ENCODE data around the gene KRTAP10-4. TPM values are rescaled to one million over a fixed set of nuclear protein-coding genes. Genes with fewer than 3 reads are reported as not detected.
"Not testable (repeated sequence)": the region's sequence is repeated elsewhere in the genome, so short reads cannot be mapped to it uniquely, and the experiment has no call there.

KRTAP10-4 gene
- total RNA-seq, 1 donor from 2014 or later: not detected

- ATAC-seq: no peak
Observed at GRCh38 chr21:44581158-44581557, 7.6 kb downstream of the KRTAP10-4 start.

GRCh38 chr21:44582055-44582454 is 8.5 kb downstream of the KRTAP10-4 start:
- no peak for ATAC-seq

GRCh38 chr21:44583089-44583799 is 9.7 kb downstream of the KRTAP10-4 start:
- no peak for ATAC-seq

GRCh38 chr21:44583800-44584147 is 10.2 kb downstream of the KRTAP10-4 start:
- no peak for ATAC-seq

- no peak for ATAC-seq
Observed at GRCh38 chr21:44585892-44586291, 12.4 kb downstream of the KRTAP10-4 start.

GRCh38 chr21:44589094-44589493 is 15.6 kb downstream of the KRTAP10-4 start:
- no peak for ATAC-seq

DNA sequence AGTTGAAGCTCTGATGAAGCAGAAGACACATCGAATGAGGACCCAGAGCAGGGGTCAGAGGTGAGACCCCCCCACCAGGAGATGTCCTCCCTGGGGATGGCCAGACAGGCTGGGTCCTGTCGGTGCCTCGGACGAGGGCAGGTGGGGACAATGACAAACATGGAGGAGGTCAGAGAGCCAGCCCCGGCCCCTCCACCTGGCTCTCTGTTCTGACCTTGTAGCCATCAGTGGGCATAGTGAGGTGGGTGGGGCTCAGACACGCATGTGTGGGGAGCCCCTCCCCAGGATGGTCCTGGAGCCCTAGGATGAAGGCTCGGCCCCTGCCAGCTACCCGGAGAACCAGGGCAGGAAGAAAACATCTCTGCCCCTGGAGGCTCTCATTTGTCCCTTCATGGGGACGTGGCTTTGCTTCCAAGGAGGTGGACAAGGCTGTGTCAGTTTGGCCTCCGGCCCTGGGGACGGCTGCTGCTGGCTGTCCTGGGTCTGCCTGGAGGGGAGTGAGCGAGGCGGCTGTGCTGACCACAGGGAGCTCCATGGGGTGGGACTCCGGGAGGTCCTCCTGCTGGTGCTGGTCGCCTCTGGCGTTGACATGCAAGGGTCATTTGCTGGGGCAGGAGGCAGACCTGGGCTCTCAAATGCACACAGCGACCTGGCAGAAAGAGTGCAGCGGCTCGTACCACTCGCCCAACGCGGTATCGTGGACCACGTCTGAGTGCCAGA is 16.2 kb downstream of the KRTAP10-4 start:
- no peak for ATAC-seq

GRCh38 chr21:44590311-44590721 is 16.8 kb downstream of the KRTAP10-4 start:
- ATAC-seq: peak; percentile 34

GRCh38 chr21:44590897-44591800 is 17.6 kb downstream of the KRTAP10-4 start:
- peak; percentile 25 for ATAC-seq

DNA sequence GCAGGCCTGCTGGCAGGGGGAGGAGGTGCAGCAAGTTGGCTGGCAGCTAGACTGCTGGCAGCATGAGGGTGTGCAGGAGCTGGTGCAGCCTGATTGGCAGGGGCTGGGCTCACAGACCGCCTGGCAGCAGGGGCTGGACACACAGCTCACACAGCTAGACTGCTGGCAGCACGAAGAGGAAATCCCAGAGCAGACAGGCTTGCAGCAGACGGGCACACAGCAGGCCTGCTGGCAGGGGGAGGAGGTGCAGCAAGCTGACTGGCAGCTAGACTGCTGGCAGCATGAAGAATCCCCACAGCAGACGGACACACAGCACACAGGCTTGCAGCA is 18.2 kb downstream of the KRTAP10-4 start:
- ATAC-seq: peak; percentile 55

DNA sequence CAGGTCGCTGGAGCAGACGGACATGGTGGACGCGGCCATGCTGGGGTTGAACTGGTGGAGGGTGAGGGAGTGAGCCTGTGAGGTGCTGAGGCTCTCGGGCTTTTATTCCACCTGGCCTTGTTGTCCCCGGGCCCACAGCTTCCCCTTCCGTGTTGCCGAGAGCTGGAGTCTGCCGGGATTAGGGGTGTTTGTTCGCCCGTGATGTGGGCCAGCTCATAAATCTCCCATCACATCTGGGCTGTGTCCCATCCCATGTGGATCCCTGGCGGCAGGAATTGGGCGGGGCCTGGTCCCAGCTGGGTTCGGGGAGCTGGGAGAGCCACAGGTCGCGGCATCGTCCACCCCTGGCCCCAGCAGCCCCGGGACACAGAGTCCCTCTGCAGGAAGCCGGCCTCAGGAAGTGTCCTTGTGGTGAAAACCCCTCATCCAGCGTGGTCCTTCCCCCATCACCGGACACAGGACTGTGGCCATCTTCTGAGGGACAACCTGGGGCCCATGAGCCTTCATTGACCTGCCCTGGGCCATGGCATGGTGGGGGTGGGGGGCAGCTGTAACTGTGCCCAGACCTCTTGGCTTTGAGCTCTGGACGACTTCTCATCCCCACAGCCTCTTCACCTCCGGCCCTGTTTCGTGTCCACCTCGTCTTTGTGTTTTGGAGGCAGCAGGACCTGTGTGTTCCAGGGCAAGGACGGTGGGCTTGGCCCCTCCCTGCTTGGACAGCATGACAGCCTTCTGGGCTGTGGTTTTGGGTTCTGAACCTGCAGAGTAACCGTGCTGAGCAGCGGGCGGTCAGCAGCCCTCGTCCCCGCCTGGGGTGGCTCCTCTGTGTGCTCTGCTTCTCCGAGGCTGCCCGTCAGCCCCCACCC is 19.1 kb downstream of the KRTAP10-4 start, which contains the start of gene KRTAP10-6:
KRTAP10-6 (minus strand) TSS at position 60 of the 866 bp plus-strand sequence; CDS start at position 39, 21 bp downstream.
- no peak for ATAC-seq

- ATAC-seq: no peak
Observed at GRCh38 chr21:44593598-44594405, 20.3 kb downstream of the KRTAP10-4 start.

- no peak for ATAC-seq
Observed at GRCh38 chr21:44594406-44594916, 20.9 kb downstream of the KRTAP10-4 start.

DNA sequence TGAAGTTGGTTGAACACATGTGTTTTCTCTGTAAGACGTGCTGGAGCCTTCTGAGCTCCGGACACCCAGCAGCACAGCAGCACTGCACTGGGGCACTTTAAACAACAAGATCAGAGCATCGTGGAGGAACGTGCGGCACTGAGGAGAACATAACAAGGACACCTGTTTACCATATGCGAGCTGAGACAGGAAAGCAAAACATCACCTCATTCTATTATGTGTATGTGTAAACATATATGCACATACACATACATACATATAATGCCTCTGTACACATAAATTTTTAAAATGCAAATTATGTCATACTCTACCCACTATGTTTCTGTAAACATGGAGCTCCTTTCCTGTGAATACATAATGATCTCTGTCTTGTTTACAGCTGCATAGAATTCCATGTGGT is 22.0 kb downstream of the KRTAP10-4 start:
- no peak for ATAC-seq

DNA sequence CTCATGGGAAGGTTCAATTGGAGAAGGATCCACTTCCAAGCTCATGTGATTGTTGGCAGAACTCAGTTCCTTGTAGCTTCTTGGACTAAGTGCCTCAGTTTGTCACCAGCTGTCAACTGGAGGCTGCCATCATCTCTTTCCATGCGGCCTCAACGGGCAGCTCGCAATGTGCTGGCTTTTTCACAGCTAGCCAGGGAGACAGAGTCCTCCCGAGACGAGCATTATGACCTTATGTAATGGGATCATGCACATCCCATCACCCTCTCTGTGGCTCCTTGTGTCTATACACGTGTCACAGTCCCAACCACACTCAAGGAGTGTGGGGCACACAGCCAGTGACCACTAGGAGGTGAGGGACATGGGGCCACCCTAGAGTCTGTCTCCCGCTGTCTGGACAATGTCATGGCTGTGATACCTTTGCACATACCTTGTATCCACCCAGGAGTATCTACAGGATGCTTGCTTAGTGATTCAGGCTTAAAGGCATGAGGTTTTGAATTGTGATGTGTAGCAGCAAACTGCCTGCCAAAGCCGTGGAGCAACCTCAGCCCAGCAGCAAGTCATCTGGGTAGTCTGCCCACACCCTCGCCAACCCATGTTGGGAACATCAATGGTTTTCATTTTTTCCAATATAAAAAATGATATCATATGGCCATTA is 22.7 kb downstream of the KRTAP10-4 start:
- no peak for ATAC-seq

GRCh38 chr21:44598061-44598460 is 24.5 kb downstream of the KRTAP10-4 start:
- ATAC-seq: no peak

GRCh38 chr21:44599264-44600029 is 25.9 kb downstream of the KRTAP10-4 start:
- no peak for ATAC-seq

DNA sequence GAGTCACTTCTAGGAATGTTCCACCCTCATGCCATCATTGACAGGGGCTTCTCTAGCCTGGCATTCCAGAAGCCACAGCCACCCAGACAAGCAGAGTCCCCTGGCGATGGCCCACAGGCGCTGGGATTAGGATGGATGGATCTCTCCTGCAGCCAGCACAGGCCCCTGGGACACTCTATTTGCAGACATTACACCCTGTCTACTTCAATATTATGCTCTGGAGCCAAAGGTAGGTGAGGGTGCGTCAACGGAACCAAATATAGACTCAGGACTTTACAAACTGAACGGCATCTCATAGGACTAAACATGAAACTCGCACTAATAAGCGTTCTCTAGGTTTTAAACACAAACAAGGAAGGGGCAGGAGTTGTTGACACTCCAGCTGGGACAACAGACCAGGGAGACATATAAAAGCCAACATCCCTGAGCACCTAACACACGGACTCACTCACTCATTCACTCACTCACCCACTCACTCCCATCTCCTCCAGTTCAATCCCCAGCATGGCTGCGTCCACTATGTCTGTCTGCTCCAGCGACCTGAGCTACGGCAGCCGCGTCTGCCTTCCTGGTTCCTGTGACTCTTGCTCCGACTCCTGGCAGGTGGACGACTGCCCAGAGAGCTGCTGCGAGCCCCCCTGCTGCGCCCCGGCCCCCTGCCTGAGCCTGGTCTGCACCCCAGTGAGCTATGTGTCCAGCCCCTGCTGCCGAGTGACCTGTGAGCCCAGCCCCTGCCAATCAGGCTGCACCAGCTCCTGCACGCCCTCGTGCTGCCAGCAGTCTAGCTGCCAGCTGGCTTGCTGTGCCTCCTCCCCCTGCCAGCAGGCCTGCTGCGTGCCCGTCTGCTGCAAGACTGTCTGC is 26.8 kb downstream of the KRTAP10-4 start, which contains the start of gene KRTAP10-7:
KRTAP10-7 (plus strand) TSS at position 480 of the 861 bp plus-strand sequence; CDS start at position 505, 25 bp downstream.
- not testable (repeated sequence) for ATAC-seq

All from esophagus mucosa (tissue), 1 donor.